ENCODE data around the gene CDH13.

Gene CDH13

DNA sequence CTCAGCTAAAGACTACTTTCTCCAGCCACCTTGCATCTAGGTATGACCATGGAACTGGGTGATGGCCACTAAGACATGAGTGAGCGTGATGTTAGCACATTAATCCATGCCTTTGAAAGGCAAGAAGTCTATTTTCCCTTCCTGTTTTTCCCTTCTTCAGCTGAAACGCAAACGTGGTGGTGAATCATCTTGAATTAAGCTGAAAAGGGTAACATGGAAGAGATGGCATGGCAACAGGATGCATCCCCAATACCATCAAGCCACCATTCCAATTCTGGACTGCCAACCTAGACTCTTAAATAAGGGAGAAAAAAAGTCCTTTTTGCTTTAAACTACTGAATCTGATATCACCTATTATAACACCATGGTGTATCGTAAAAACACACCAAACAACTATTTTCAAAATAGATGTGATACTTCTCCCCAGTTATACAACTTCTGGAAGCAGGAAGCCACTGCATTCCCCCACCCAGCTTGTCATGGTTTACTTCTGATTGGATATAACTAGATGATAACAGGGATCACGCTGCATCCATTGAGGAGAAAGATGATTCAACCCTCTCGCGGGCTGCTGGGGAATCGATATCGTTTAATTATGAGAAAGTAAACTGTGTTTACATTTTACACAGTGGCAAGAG, 368.6 kb downstream of the CDH13 start:
- no peak for DNase-seq (ENCODE audit: low read depth, low spot score)

- peak; percentile 25 for DNase-seq (ENCODE audit: low read depth, low spot score)
These were observed 369.2 kb downstream of the CDH13 start for GRCh38 chr16:82995924-82996441.

GRCh38 chr16:82996814-82997213, 370.0 kb downstream of the CDH13 start:
- DNase-seq (ENCODE audit: low read depth, low spot score): no peak

DNA sequence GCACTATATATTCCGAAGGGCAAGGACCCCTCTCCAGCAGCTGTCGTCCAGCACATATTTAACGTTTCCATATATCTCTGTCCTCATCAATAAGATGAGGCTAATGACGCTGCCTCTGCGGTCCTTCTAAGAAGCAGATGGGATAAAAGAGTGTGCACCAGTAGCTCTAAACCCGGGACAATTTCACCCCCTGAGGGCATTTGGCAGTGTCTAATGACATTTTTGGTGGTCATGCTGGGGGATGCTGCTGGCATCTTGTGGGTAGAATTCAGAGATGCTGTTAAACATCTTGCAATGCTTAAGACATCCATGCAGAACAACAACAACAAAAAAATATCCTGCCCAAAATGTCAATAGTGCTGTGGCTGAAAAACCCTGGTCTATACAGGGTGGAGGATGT, 372.9 kb downstream of the CDH13 start:
- no peak for DNase-seq (ENCODE audit: low read depth, low spot score)

DNA sequence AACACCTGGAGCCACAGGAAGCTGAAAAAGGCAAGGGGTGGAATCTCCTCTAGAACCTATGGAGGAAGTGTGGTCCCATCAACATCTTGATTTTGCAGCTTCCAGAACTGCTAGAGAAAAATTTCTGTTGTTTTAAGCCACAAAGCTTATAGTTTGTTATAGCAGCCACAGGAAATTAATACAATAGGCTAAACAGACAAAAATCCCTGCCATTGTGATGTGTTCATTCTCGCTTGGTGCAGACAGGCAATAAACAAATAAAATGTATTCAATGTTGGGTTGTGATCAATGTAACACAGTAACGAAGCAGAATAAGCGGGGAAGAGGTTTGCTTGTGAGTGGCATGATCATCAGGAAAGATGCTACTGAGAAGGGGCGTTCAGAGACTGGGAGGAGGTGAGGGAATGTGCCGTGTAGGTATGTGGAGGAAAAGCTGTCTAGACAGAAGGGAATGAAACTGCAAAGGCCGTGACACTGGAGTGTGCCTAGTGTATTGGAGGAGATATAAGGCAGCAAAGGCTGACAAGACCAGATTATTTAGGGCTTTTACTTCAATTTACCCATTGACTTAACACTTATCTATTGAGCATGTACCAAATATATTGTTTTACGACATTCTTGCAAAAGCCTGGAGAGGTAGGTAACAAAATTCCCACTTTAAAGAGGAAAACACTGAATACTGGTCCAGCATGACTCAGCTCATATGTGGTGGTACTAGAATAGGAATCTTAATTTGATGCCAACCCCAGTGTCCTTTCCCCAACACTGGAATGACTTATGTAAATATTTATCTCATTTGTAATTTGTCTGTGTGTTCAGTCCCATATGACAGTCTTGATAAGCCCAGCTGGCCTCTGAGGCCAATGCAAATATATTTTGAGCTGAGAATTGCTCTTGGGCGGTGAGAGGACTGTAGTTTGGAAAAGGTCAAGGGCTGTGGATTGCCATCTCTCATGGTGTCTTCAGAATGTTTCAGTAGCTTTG, 375.9 kb downstream of the CDH13 start:
- DNase-seq (ENCODE audit: low read depth, low spot score): no peak

DNA sequence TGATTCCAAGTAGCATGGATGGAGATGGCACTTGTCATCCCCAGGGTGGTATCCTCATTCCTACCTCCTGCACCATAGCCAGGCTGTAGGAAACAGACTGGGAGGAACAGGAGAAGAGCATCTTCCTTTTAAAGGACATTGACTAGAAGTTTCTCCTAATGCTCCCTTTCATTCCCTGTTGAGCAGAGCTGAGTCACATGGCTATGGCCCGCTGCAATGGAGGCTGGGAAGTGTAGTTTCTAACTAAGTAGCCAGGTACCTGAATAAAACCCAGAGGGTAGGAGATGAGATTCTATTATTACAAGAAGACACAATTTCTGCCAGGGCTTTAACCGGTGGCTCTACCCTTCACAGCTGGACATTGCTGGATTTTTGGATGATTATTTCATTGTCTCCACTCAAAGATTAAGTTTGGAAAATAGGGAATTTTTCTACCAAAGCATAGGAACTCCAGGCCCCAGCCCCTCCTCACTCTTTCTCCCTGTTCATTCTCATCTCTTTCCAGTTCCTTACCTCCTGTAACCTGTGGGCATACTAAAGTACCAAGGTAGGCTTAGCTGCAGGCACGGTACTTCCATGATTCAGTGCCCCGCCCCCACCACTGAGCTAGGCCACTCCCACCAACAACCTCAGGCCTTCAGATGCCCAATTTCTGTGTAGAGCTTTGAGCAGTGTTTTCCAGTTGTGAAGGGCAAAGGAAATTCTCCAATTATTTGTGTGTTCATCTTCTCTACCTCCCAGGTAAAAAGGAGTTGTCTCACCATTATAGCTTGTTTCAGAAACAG, 378.3 kb downstream of the CDH13 start:
- DNase-seq (ENCODE audit: low read depth, low spot score): no peak

DNA sequence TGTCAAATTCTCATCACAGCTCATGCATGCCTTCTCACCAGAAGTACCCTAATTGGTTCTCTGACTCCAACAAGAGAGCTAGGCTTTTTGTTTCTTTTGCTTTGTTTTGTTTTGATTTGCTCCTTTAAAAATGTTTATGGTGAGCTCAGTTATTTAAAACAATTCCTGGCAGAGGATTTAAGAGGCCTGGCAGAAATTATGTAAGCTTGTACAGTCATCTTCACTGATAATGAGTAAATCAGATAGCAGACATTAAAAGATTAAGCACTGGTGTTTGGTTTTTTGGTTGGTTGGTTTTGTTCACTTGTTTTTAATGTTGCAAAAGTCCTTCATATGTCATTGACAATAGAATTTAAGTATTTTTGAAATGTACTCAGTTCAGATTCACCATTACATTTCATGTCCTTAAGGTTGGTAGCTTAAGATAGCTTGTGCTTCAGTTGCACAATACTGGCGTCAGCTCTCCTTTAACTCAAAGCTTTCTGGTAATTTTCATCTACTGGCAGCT, 378.9 kb downstream of the CDH13 start:
- DNase-seq (ENCODE audit: low read depth, low spot score): no peak

GRCh38 chr16:83010776-83011720, 384.3 kb downstream of the CDH13 start:
- no peak for DNase-seq (ENCODE audit: low read depth, low spot score)

GRCh38 chr16:83011939-83012338, 385.2 kb downstream of the CDH13 start:
- no peak for DNase-seq (ENCODE audit: low read depth, low spot score)

DNA sequence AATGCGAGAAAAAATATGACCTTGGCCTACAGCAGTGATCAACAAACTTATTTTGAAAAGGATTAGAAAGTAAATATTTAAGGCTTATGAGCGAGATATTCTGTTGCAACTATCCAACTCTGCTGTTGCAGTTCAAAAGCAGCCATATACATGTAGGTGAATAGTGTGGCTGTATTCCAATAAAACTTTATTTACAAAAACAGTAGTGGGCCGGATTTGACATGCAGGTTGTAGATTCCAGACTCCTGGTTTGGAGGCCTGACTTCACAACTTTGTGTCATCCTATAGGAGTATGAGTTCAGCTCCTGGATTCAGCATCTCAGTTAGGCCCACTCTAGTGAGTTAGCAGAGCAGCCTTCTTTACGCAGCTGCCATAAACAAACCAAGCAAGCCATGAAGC, 386.3 kb downstream of the CDH13 start:
- no peak for DNase-seq (ENCODE audit: low read depth, low spot score)

- DNase-seq (ENCODE audit: low read depth, low spot score): no peak
These were observed 393.2 kb downstream of the CDH13 start for GRCh38 chr16:83019963-83020362.

DNA sequence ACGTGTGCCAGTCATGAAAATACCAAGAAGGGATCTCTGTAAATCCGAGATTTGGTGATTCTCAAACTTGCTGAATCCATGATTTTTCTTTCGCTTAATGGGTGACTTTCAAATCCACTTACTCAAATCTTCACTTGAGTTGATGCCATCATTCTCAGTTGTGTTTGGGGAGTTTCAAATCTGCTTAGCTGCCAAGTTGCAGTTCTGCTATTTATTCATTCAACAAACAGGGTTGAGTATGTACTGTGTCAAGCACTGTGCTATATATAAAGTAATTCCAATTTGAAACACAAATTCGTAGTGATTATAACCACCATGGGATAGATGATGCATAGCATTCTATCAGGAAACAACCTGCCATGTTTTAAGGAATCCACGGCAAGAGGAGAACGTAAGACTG, 394.3 kb downstream of the CDH13 start:
- no peak for DNase-seq (ENCODE audit: low read depth, low spot score)

DNA sequence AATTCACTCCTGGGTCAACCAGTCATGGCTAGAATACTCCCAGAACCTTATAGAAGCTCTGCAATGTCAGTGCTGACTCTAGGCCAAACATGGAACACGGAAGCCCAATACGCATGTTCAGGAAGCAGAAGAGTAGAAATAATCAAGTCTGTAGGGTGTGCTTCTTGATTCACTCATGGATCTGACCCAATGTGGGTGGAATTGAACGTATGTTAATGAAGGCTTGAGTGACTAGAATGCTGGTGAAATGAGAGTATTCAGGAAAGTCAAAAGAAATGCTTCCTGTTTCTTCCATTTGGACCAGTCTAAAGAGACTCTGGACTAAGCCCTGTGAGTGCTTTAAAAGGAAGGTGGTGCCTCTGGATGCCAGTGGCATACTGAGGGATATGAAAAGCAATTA, 395.0 kb downstream of the CDH13 start:
- no peak for DNase-seq (ENCODE audit: low read depth, low spot score)

DNA sequence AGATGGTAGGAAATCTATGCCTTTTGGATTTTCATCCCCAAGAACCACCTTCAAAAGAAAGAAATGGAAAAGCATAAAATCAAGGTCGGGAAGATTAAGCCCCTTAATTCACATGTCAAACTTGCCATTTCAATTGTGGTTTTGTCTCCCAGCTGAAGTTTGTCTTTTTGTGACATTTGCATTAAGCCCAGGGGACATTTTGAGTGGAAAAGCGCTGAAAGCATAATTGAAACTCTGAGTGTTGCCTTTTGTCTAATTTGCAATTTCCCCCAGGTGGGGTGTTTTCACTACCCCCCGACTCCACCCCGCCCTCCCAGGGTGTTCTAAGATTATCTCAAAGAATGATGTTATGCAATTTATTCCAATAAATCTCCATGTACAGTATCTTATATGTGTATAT, 396.2 kb downstream of the CDH13 start:
- DNase-seq (ENCODE audit: low read depth, low spot score): no peak

GRCh38 chr16:83023640-83024039, 396.9 kb downstream of the CDH13 start:
- DNase-seq (ENCODE audit: low read depth, low spot score): no peak

- no peak for DNase-seq (ENCODE audit: low read depth, low spot score)
These were observed 401.2 kb downstream of the CDH13 start for GRCh38 chr16:83027973-83028372.

DNA sequence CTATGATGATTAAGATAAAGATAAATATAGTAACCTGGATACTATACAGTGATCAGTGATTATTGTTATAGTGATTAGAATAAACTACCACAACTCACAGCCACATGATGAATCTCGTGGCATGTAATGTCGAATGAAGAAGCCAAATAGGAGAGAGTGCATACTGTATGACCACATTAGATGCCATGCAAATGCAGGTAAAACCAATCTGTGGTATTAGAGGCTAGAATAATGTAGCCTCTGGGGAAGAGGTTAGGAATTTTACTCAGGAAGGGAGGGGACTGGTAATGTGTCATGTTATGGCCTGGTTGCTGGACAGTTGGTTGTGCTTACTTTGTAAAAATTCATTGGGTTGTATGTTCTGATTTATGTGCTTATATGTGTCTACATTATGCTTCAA, 402.7 kb downstream of the CDH13 start:
- no peak for DNase-seq (ENCODE audit: low read depth, low spot score)

DNA sequence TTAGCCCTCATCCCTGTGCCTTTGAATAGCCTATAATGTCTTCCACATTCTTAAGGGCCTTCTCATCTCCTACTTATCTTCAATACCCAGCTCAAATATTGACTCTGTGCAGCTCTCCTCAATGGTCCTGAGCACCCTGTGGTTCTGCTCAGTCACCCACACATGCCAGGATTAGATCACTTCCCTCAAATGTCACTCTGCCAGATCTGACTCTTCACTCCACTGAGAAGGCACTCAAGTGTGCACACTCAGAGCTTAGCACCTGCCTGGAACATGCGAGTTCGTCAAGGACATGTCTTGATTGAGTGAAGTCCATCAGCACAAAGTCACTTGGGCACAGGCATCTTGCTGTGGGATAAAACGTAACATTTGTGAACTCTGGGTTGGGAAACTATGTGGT, 404.8 kb downstream of the CDH13 start:
- no peak for DNase-seq (ENCODE audit: low read depth, low spot score)

DNA sequence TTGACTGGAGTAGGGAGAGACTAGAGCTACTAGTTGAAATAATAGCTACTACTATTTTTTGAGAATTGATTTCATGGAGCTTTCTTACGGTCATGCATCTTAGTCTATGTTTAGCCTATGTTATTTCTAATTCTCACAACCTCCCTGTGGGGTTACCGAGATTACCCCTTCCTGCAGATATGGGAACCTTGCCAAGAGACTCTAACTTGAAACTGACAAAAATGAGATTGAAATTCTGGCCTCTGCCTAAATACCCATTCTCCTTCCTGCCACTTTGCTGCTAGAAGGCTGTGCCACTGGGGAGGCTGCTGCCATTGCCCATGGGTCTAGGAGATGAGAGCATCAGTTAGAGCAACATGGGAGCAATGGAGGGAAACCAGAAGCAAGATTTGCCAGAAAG, 410.3 kb downstream of the CDH13 start:
- no peak for DNase-seq (ENCODE audit: low read depth, low spot score)

DNA sequence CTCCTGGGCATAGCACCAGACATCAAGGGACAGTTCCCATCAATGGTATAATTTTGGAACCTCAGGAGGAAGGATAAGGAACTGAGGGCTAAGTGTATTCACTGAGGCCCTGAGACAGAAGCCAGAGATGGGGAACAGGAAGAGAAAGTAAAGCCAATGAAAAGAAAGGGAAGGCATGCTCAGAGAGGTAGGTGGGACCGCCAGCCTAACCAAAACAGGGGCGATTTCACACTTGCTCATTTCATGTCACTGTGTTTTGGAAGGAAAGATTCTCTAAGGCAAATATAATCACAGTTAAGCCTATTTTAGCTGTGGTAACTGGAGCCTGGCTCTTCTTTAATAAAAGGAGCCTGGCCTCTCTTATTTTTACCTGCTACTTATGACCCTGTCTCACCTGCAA, 411.1 kb downstream of the CDH13 start:
- DNase-seq (ENCODE audit: low read depth, low spot score): no peak

DNA sequence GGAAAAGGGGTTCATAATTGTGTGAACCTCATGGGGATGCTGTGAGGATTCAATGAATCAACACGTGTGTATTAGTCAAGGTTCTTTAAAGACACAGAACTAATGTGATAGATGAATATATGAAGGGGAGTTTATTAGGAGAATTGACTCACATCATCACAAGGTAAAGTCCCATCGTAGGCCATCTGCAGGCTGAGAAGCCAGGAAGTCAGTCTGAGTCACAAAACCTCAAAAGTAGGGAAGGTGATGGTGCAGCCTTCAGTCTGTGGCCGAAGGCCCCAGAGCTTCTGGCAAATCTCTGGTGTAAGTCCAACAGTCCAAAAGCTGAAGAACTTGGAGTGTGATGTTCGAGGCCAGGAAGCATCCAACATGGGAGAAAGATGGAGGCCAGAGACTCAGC, 413.4 kb downstream of the CDH13 start:
- DNase-seq (ENCODE audit: low read depth, low spot score): no peak

All from brain pericyte (primary cell).